DMS 273 treated with DMSO at 0.1 percent for 48 hours (cell line): ENCODE measurements around the gene KCNK7.
A peak's percentile ranks its signal among the peaks of the same experiment; 100 is the strongest.

Source experiments
- DNase-seq: peaks from one replicate; lab custom pipeline; 2025; lab: John Stamatoyannopoulos, UW

The KCNK7 gene

DNA sequence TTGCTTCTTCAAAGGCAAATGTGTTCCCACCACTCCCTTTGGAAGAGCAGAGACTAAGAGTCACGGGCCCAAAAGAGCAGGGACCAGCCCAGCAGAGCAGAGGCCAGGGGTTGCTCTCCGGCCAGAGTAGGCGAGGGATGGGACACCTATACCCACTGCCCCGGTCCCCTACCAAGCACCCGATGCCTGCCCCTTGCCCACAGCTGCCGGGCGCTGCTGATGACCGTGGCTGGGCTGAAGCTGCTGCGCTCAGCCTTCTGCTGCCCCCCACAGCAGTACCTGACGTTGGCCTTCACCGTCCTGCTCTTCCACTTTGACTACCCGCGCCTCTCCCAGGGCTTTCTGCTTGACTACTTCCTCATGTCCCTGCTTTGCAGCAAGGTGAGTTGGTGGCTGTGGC is 31.6 kb upstream of the KCNK7 start:
- no peak for DNase-seq

DNA sequence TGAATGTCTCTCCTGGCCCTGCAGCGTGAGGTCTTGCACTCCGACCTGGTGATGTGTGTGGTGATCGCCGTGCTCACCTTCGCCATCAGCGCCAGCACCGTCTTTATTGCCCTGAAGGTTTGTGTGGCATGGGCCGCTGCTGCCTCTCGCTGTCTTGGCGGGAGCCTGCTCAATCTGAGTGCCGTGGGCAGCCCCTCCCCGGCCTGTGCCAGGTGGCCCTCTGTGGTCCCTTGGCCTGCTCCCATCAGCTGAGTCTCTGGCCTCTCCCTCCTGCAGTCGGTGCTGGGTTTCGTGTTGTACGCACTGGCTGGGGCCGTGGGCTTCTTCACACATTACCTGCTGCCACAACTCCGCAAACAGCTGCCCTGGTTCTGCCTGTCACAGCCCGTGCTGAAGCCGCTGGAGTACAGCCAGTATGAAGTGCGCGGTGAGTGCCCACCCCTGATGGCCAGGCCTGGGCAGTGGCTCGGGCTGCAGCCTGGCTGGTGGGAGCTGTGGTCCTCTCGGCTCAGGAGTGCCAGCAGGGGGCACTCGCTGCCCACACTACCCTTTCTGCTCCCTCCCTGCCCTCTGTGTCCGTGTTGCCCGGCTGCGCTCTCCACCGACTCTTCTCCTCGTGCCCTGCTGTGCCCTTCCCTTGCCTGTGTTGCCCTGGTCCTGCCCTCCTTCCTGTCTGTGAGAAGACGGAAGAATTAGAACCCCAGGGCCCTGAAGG is 30.2 kb upstream of the KCNK7 start:
- DNase-seq: no peak

DNA sequence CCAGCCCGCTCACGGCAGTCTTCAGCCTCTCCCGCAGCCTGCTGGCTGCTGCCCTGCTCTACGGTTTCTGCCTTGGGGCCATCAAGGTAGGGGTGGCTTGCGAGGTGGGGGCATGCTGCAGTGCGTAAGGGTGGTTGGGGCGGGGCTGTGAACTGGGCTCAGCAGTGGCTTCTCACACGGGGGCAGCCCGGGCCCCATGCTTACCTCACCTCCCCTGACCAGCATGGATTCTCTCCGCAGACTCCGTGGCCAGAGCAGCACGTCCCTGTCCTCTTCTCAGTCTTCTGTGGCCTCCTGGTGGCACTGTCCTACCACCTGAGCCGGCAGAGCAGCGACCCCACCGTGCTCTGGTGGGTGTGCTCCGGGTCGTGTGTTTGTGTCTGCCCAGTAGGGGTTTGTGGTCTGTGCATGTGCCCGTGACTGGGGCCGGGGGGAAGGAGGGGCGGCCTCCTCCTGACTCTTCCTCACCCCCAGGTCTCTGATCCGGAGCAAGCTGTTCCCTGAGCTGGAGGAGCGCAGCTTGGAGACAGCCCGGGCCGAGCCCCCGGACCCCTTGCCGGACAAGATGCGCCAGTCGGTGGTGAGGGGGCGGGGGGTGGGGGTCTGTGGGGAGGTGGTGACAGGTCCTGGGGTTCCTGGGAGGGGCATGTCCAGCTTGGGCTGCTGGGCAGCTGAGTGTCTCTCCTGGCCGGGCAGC is 29.5 kb upstream of the KCNK7 start:
- no peak for DNase-seq

DNA sequence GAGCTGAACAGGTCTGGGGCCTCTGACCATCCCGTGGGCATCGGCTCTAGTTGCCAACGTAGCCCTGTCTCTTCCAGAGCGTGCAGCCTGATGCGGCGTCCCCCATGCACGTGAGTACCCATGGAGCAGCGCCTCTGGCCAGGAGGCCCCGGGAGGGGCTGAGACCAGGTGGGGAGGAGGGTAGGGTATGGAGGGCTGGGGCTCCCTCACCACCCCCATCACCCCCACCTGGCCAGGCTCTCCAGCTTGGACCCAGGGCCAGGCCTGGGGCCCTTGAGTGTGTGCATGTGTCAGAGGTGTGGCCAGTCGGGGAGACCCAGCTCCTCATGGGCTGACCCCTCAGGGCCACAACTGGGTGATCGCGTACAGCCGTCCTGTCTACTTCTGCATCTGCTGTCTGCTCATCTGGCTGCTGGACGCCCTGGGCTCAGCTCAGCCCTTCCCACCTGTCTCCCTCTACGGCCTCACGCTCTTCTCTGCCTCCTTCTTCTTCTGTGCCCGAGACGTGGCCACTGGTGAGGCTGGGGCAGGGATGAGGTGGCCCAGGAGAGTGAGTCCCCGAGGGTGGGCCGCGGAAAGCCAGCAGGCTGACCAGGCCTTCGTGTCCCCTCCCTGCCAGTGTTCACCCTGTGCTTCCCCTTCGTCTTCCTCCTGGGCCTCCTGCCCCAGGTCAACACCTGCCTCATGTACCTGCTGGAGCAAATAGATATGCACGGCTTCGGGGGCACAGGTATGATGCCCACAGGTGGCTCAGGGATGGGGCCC is 28.4 kb upstream of the KCNK7 start:
- DNase-seq: no peak

DNA sequence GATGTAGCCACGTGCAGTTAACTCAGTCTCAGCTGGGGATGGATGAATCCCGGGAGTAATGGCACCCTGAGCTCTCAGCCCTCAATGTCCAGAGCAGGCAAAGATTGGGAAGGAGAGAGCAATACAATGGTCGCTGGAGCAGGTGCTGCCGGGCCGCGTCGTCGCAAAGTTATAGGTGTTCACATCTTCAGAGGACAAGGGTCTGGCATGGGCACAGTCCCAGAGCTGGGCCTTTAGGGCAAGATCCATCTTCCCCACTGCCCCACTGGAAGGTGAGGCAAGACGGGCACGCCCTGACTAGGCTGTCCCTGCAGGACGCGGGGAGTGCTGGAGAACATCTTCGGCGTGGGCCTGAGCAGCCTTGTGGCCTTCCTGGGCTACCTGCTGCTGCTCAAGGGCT is 27.6 kb upstream of the KCNK7 start:
- DNase-seq: no peak

DNA sequence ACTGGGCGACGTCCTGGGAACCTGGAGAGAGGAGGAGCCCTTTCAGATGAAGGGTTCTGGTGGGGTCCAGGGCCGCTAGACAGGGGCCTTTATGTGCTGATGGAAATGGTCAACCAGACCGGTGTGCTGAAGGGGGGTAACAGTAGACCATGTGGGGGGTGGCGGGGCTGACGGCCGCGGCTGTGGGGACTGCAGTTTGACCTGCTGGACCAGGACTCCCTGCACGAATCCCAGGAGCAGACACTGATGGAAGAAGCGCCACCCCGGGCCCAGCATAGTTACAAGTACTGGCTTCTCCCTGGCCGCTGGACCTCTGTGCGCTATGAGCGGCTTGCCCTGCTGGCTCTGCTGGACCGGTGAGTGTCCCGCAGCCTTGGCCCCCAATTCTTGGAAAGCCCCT is 26.4 kb upstream of the KCNK7 start:
- DNase-seq: no peak

DNA sequence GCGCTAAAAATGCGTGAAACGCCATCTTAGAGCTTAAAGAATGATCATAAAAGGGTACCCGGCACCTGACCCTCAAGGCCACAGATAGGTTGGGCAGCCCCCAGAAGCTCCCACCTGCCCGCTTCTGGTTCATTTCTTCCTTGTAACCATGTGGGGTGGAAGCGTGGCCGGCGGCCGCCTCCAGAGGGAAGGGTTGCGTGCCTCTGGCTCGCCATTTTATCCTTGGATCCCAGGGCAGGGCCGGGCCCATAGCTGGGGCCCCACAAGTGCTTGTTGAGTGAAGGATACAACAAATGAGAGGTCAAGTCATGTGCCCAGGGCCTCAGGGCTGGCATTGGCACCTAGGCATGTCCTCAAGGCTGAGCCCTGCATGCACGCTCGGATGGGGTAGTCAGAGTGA is 25.9 kb upstream of the KCNK7 start:
- no peak for DNase-seq

DNA sequence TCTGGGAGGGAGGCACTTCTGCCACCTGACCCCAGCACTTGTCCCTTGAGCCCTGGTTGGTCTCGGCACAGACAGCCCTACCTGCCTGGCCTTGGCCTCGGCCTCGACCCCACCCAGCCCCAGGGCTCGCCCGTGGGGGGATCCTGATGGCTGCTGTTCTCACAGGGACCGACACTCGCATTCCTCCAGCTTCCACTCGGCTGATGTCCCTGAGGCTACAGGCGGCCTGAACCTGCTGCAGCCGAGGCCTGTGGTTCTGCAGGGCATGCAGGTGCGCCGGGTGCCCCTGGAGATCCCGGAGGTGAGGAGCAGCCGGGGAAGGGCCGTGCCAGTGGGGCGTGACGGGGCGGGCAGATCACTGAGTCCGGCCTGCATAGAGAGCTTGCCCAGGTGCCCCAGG is 25.1 kb upstream of the KCNK7 start:
- no peak for DNase-seq

DNA sequence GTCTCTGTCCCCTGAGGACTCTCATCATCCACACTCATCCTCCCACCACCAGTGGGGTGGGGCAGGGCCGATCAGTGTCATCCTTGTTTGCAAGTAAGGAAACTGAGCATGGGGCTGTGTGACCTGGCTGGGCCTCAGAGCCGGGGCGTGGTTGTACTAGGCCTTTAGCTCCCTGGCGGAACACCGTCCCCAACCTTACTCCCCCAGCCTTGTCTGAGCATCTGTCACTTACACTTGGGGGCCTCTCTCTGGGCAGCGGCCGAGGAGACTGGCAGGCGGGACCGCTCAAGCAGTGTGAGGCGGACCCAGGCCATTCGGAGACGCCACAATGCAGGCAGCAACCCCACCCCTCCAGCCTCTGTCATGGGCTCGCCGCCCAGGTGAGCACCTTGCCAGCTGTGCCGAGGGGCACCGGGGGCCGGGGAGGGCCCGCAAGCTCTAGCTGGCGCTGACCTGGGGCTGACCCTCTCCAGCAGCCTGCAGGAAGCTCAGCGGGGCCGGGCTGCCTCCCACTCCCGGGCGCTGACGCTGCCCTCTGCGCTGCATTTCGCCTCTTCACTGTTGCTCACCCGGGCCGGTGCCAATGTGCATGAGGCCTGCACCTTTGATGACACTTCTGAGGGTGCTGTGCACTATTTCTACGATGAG is 23.8 kb upstream of the KCNK7 start:
- DNase-seq: no peak

DNA sequence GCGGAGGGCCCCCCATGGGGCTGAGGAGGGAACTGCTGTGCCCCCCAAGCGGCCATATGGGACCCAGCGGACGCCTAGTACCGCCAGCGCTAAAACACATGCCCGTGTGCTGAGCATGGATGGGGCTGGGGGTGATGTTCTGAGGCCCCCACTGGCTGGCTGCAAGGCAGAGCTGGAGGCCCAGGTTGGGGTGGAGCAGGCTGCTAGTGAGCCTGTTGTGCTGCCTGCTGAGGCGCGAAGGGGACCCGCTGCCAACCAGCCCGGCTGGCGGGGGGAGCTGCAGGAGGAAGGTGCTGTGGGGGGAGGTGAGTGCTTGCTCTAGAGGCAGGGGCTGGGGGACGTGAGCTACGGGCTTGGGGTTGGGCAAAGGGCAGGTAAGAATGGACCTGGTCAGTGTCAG is 23.2 kb upstream of the KCNK7 start:
- no peak for DNase-seq

DNA sequence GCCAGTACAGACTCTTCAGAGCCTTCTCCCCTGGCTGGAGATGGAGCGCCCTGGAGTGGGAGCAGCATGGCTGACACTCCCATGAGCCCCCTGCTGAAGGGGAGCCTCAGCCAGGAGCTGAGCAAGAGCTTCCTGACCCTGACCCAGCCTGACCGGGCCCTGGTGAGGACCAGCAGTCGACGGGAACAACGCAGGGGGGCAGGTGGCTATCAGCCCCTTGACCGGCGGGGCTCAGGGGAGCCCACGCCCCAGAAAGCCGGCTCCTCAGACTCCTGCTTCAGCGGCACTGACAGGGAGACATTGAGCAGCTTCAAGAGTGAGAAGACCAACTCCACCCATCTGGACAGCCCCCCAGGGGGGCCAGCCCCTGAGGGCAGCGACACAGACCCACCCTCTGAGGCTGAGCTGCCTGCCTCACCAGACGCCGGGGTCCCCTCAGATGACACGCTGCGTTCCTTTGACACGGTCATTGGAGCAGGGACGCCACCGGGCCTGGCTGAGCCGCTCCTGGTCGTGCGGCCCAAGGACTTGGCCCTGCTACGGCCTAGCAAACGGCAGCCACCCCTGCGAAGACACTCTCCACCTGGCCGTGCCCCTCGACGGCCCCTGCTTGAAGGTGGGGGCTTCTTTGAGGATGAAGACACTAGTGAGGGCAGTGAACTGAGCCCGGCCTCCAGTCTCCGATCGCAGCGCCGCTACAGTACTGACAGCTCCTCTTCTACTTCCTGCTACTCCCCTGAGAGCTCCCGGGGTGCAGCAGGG is 22.6 kb upstream of the KCNK7 start:
- no peak for DNase-seq

DNA sequence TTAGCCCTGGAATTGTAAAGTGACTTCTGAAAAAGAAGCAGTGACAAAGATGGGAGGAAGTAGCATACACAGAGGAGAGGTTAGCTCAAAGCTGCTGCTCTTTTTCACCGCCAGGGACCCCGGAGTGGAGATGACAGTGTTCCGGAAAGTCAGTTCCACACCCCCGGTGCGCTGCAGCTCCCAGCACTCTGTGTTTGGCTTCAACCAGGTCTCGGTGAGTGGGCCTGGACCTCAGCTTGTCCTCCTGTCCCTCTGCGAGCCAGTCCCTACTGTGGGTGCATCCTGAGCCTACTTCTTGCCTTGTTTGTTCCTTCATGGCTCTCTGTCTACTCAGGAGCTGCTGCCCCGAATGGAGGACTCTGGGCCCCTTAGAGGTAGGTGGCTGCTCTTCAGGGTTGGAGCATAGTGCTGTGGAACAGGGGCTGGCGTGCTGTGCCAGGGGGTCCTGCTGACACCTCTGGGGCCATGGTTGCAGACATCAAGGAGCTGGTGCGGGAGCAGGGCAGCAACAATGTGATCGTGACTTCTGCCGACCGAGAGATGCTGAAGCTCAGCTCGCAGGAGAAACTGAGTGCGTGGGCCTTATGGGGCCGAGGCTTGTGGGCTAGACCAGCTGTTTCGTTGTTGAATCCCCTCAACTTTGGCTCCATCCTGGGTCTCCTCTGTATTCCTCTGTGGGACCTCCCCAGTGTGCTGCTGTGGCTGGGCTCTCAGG is 21.7 kb upstream of the KCNK7 start:
- DNase-seq: no peak

DNA sequence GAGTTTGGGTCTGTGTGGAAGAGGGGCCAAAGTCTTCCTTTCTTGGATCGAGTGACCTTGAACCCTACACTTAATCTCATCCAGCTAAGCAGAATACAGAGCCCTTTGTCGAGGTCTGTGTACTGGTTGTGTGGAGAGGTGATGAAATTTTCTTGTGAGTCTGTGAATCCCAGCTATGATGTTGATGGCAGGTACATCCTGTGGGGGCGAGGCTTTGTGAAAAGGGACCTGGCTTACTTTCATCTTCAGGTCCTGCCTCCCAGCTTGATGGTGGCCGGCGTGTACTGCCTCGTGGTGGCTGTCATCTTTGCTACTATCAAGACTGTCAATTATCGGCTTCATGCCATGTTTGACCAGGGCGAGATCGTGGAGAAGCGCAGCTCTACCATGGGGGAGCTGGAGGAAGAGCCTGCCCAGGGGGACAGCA is 21.0 kb upstream of the KCNK7 start:
- DNase-seq: no peak

DNA sequence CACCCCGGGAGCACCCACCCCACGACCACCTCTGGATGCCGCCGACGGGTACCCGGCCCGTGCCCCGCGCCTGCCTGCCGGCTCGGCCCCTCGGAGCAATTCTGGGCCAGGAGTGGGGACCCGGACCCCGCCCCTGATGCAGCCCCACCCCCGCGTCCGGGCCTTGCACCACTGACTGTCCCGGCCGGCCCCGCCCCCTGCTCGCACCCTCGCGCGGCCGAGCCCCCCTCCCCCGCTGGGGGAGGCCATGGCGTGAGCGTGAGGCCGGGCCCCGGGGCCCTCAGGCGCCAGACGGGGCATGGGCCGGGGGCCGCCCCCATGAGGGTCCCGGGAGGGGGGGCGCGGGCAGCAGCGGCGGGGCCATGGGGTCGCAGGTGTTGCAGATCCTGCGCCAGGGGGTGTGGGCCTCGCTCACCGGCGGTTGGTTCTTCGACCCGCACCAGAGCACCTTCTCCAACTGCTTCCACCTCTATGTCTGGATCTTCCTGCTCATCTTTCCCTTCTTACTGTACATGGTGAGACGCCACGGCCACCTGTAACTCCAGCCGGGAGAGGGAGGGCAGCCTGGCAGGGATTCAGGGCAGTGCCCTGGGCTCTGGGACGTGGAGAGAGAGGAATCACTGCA is 20.5 kb upstream of the KCNK7 start:
- DNase-seq: no peak

DNA sequence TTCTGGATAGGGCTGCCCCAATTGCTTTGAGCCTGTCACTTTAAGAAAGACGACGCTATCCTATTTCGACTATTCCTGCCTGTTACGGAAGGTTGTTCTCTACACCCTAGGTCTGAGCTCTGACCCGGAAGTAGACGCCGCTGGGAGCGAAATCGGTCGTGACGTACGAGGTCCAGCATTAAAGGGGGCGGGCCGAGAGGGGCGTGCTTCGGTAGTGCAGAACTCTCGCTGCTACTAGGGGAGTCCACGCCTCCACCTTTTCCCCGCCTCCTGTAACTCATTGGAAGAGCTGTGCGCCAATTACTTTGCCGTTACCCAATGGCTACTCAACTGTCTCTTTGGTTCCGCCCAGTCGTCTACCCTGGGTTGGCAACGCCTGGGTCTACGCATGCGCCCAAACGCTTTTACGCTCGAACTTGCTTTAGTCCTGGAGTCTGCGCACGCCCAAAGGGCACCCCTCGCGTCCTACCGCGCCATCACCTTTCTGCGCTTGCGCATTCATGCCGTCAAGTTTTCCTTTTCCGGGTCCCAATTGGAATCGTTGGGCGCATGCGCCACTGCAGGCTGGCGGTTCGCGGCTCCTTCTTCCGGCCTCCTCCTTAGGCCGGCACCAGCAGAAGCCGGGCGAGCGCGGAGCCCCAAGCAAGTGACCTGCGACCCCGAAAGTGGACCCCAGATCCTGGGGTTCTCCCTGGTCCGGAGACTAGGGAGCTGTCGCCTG is 19.8 kb upstream of the KCNK7 start, which contains the start of gene PCNX3:
TSS of gene PCNX3 (plus strand) at position 548 of the 721 bp plus-strand sequence. CDS start 536 bp downstream, outside the sequence.
- DNase-seq: peak; percentile 100

DNA sequence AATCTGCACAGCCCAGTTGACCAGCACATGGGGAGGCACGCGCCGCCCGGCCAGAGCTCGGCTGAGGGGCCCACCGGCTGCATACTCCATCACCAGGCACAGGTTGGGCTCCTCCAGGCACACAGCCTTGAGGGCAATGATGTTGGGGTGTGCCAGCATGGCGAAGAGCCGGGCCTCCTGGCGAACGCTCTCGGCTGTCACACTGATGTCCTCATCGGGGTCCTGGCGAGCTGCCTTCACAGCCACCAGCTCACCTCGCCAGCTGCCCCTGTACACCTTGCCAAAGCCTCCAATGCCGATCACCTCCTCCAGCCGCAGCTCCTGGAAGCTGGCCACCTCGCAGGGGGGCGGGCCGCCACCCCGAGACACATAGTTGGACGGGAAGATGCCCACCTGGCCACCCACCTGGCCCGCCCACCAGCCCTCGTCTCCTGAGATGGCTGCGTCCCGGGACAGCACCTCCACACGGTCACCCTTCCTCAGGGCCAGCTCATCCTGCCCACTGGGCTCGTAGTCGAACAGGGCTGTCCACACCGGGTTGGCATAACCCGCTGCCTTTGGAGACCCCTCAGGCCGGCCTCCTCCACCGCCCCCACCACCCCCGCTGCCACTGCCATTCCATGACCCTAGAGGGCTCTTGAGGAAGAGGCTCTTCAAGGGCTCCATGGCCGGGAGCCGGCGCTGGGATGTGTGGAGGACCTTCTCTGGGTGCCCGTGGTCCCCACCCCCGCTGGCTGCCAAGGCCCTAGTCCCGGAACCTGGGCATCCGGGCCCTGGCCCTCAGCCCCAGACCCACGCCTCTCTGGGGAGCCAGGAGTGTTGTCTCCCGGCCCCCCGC is 17.7 kb upstream of the KCNK7 start:
- no peak for DNase-seq

DNA sequence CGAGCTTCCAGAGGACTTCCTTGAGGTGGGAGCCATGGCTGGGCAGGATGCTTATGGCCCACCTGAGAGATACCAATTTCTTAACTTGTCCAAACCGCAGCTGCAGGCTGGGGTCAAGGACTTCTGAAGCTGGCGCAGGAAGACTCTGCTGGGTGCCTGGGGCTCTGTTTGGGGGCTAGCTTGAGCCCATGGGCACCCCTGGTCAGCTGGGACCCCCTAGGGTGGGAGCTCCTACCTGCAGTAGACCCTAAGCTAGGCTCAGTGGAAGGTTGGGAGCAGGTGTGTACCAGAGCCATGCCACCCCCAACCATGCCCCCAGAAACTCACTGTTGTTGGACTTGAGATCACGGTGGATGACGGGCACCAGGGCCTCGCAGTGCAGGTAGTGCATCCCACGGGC is 17.1 kb upstream of the KCNK7 start:
- DNase-seq: no peak

DNA sequence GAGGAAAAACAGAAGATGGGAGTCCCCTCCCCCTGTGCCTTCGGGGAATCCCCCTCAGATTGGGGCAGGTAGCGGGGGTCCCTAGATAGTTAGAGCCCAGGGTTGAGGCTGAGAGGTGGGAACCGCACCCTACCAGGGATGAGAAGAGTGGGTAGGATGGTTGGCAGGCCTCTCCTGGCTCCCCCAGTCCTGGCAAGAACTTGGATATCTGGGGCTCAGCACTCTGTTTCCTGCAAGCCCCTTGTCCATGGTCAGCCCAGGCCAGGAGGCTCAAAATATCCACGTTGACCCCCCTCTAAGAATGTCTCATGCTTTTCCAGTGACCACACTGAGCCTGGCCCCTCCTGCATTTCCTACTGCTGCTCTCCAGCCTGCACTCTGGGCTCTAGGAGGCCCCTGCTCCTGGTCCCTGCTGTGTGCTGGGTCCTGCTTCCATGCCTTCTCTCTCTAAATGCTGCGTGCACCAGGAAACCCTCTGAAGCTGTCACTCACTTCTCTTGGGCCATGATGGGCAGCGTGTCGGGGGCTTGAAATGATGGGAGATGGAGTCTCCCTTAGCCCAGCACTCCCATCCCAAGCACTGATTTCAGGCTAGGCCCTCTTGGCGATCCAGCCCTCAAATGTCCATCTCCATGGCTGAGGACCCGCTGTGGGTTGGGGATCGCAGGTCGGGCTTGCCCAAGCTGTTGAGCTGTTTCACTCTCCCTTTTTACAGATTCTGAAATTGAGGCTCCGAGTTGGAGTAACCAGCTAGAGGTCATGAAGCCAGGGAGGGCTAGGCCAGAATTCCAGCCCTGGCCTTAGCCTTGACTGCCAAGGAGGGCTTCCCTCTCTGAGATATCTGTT is 16.4 kb upstream of the KCNK7 start:
- no peak for DNase-seq
